ENCODE data around the gene HOXA3.

- TF ChIP-seq CTCF (conservative IDR thresholded peaks at IDR 0.05; ENCODE audit: low read depth, low read length) (no peak), EZH2 (IDR thresholded peaks at IDR 0.05; ENCODE audit: low read length, unreplicated experiment) (no peak), EZH2phosphoT487 (IDR thresholded peaks at IDR 0.05; ENCODE audit: borderline replicate concordance, low read length) (no peak)
Observed at GRCh38 chr7:27137640-27138315, 14.6 kb downstream of the HOXA3 start.

Data from PC-3 (cell line).